ENCODE data around the gene SULT1C2. TPM values are rescaled to one million over a fixed set of nuclear protein-coding genes. Genes with fewer than 3 reads are reported as not detected.

Gene SULT1C2
- polyA plus RNA-seq, 2 of the 4 experiments (the other 2 are of a cell fraction): 0.36 to 0.56 TPM

DNA sequence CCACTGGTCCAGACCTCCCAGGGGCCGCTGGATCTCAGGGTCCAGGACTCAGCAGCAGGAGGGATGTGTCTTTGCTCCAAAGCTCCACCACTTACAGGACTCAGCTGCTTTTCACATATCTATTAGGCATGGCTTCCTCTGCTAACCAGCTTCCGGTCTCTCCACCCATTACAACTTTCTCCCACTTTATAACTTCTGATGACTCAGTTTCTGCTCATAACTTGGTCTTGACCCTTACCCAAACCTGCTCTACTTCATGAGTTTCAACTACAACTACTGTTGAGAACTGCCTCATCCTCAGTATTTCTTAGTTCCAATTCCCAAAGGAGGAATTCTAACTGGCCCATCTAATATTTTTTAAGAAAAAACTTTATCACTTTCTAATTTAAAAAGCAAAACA lies 17.2 kb downstream of the SULT1C2 start:
- WGBS (ENCODE audit: missing lambda C conversion rate): 78% methylated on average over 2 of the region's 2 CpGs
- Histone ChIP-seq H3K4me1 (no peaks in the 10 kb centered on the region), H3K9me3 (no peaks in the 10 kb centered on the region), H3K4me3 (no peak overlapping the region), H3K27ac (no peak overlapping the region), H3K4me2 (no peak overlapping the region)
- no peak for ATAC-seq
- no peak for FAIRE-seq
- CTCF ChIA-PET: interaction anchor here (0.6 to 0.9 kb wide), 2 partner anchors 13 to 105 kb away, joined by 3 read pairs; no protein-coding TSS in a partner anchor
- POLR2A ChIA-PET: no interaction called here
- no peak for DNase-seq (ENCODE audit: low read depth in 1 of 2, low spot score in 1 of 2)
- TF ChIP-seq SREBF2 (IDR thresholded peaks at IDR 0.05) (no peak), FOSL2 (IDR thresholded peaks at IDR 0.05) (no peak), FOSL2 (CRISPR knock-in tag; IDR thresholded peaks at IDR 0.05) (no peak), ESRRA (IDR thresholded peaks at IDR 0.05; ENCODE audit: borderline replicate concordance, low read length) (no peak), EHMT2 (IDR thresholded peaks at IDR 0.05; ENCODE audit: low read depth) (no peak), CEBPB (IDR thresholded peaks at IDR 0.05) (no peak), POLR2AphosphoS2 (conservative IDR thresholded peaks at IDR 0.05; ENCODE audit: low read length) (no peak), FOXS1 (CRISPR knock-in tag; IDR thresholded peaks at IDR 0.05) (no peak), JUN (IDR thresholded peaks at IDR 0.05) (no peak), RAD21 (conservative IDR thresholded peaks at IDR 0.05 in 1 of 2, IDR thresholded peaks at IDR 0.05 in 1 of 2) (no peak), KDM1A (IDR thresholded peaks at IDR 0.05; ENCODE audit: low read depth) (no peak), HOXB5 (CRISPR knock-in tag; IDR thresholded peaks at IDR 0.05) (no peak), TFCP2L1 (CRISPR knock-in tag; IDR thresholded peaks at IDR 0.05) (no peak), ZNF302 (CRISPR knock-in tag; IDR thresholded peaks at IDR 0.05) (no peak)
- TF ChIP-seq, protein P1, sequence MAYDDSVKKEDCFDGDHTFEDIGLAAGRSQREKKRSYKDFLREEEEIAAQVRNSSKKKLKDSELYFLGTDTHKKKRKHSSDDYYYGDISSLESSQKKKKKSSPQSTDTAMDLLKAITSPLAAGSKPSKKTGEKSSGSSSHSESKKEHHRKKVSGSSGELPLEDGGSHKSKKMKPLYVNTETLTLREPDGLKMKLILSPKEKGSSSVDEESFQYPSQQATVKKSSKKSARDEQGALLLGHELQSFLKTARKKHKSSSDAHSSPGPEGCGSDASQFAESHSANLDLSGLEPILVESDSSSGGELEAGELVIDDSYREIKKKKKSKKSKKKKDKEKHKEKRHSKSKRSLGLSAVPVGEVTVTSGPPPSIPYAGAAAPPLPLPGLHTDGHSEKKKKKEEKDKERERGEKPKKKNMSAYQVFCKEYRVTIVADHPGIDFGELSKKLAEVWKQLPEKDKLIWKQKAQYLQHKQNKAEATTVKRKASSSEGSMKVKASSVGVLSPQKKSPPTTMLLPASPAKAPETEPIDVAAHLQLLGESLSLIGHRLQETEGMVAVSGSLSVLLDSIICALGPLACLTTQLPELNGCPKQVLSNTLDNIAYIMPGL (CRISPR knock-in tag; IDR thresholded peaks at IDR 0.05; ENCODE audit: borderline replicate concordance): no peak
- TF ChIP-seq, protein P2, sequence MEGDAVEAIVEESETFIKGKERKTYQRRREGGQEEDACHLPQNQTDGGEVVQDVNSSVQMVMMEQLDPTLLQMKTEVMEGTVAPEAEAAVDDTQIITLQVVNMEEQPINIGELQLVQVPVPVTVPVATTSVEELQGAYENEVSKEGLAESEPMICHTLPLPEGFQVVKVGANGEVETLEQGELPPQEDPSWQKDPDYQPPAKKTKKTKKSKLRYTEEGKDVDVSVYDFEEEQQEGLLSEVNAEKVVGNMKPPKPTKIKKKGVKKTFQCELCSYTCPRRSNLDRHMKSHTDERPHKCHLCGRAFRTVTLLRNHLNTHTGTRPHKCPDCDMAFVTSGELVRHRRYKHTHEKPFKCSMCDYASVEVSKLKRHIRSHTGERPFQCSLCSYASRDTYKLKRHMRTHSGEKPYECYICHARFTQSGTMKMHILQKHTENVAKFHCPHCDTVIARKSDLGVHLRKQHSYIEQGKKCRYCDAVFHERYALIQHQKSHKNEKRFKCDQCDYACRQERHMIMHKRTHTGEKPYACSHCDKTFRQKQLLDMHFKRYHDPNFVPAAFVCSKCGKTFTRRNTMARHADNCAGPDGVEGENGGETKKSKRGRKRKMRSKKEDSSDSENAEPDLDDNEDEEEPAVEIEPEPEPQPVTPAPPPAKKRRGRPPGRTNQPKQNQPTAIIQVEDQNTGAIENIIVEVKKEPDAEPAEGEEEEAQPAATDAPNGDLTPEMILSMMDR (IDR thresholded peaks at IDR 0.05): no peak
- TF ChIP-seq, protein P3, sequence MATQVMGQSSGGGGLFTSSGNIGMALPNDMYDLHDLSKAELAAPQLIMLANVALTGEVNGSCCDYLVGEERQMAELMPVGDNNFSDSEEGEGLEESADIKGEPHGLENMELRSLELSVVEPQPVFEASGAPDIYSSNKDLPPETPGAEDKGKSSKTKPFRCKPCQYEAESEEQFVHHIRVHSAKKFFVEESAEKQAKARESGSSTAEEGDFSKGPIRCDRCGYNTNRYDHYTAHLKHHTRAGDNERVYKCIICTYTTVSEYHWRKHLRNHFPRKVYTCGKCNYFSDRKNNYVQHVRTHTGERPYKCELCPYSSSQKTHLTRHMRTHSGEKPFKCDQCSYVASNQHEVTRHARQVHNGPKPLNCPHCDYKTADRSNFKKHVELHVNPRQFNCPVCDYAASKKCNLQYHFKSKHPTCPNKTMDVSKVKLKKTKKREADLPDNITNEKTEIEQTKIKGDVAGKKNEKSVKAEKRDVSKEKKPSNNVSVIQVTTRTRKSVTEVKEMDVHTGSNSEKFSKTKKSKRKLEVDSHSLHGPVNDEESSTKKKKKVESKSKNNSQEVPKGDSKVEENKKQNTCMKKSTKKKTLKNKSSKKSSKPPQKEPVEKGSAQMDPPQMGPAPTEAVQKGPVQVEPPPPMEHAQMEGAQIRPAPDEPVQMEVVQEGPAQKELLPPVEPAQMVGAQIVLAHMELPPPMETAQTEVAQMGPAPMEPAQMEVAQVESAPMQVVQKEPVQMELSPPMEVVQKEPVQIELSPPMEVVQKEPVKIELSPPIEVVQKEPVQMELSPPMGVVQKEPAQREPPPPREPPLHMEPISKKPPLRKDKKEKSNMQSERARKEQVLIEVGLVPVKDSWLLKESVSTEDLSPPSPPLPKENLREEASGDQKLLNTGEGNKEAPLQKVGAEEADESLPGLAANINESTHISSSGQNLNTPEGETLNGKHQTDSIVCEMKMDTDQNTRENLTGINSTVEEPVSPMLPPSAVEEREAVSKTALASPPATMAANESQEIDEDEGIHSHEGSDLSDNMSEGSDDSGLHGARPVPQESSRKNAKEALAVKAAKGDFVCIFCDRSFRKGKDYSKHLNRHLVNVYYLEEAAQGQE (IDR thresholded peaks at IDR 0.05): no peak
- TF ChIP-seq, protein P4, sequence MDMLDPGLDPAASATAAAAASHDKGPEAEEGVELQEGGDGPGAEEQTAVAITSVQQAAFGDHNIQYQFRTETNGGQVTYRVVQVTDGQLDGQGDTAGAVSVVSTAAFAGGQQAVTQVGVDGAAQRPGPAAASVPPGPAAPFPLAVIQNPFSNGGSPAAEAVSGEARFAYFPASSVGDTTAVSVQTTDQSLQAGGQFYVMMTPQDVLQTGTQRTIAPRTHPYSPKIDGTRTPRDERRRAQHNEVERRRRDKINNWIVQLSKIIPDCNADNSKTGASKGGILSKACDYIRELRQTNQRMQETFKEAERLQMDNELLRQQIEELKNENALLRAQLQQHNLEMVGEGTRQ (IDR thresholded peaks at IDR 0.05): no peak
- TF ChIP-seq, protein P5, sequence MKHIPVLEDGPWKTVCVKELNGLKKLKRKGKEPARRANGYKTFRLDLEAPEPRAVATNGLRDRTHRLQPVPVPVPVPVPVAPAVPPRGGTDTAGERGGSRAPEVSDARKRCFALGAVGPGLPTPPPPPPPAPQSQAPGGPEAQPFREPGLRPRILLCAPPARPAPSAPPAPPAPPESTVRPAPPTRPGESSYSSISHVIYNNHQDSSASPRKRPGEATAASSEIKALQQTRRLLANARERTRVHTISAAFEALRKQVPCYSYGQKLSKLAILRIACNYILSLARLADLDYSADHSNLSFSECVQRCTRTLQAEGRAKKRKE (CRISPR knock-in tag; IDR thresholded peaks at IDR 0.05; ENCODE audit: low read depth): no peak
- TF ChIP-seq, protein P6, sequence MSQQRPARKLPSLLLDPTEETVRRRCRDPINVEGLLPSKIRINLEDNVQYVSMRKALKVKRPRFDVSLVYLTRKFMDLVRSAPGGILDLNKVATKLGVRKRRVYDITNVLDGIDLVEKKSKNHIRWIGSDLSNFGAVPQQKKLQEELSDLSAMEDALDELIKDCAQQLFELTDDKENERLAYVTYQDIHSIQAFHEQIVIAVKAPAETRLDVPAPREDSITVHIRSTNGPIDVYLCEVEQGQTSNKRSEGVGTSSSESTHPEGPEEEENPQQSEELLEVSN (IDR thresholded peaks at IDR 0.05; ENCODE audit: borderline replicate concordance, low read depth): no peak
